ENCODE measurements around the gene CRB3.

Gene CRB3

DNA sequence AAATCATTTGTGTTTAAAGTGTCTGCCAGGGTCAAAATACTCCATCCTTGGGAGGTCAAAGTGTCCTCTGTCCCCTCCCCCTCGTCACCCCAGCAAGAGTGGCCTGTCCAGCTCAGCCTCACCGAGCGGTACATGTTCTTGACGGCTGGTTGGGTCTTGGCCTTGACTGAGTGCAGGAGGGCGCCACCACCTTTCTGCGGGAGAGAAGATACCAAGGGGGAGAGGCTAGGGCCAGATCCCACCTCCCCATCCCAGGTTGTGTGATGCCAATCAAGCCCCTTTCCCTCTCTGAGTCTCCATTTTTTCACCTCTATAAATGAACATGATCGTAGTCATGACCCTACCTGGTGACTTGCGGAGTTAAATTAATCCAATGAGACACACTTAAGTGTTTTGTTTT is 6.1 kb downstream of the CRB3 start:
- DNase-seq: no peak

DNA sequence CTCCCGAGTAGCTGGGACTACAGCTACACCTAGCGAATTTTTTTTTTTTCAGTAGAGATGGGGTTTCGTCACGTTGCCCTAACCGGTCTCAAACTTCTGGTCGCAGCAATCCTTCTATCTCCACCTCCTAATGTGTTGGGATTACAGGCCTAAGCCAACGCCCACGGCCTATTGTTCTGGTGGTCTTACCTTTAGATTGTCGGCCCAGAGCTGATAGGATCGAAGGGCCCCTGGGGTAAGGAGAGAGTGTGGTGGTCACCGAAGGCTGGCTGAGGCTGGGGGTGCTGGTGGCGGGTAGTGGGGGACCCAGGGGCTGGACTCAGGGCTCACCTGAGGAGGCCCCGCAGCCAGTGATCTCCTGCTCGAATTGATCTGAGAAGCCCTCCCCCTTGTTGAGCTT is 7.0 kb downstream of the CRB3 start:
- DNase-seq: no peak

DNA sequence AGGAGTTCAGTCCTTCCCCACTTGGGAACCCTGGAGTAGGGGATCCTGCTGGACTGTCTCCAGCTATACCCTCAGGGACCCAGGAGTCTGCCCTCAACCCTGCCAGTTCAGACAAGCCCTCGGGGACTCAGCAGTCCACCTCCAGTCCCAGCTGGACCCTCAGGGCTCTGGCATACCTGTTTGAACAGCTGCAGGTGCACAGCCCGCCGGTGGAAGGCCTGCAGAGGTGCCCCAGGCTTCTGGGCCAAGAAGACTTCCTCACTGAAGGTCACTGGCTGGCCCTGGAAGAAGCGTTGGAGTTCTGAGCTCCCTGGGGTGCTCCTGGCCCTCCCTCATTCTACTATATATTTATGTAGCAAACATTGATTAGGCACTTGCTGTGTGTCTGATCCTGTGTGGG is 8.6 kb downstream of the CRB3 start:
- DNase-seq: no peak

DNA sequence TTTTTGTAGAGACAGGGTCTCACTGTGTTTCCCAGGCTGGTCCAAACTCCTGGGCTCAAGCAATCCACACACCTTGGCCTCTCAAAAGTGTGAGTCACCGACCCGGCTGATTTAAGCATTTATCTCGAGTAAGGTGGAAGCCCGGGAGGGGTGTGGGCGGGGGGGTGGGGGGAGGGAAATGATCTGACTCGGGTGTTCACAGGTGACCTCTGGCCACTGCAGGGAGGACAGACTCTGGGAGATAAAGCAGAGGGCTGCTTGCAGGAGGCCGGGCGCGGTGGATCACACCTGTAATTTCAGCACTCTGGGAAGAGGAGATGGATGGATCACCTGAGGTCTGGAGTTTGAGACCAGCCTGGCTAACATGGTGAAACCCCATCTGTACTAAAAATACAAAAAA is 9.6 kb downstream of the CRB3 start:
- DNase-seq: no peak

DNA sequence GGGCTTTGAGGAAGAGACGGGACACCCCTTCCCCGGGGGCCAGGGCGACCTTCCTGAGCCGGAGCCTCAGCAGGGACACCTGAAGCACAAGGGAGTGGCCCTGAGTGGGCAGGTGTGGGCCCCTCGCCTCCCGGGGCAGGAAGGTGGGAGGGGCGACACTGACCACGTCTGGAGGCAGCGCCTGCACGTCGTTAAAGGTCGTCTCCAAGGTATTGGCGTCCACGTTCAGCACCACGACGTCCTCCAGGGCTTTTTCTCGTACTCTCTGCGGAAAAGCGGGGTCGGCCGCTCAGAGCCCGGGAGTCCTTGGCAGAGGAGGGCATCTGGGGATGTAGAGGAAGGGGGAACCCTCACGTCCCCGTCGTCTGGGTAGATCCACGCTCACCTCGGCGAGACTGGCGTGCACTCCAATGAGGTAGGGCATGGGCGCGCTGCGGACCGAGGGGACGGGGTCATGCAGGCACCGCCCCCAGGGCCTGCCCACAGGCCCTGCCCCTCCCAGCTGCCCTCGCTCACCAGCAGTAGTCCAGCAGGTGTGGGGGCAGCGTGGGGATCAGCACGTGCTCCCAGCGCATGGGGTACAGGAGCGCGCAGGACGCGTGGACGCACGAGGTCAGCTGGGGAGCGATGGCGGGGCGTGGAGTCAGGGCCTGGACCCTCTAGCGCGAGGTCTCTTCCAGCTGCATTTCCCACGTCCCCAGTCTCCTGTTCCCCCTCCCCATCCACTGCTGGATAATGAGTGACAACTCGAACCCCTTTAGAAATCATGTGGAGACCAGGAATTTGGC is 11.4 kb downstream of the CRB3 start:
- no peak for DNase-seq

DNA sequence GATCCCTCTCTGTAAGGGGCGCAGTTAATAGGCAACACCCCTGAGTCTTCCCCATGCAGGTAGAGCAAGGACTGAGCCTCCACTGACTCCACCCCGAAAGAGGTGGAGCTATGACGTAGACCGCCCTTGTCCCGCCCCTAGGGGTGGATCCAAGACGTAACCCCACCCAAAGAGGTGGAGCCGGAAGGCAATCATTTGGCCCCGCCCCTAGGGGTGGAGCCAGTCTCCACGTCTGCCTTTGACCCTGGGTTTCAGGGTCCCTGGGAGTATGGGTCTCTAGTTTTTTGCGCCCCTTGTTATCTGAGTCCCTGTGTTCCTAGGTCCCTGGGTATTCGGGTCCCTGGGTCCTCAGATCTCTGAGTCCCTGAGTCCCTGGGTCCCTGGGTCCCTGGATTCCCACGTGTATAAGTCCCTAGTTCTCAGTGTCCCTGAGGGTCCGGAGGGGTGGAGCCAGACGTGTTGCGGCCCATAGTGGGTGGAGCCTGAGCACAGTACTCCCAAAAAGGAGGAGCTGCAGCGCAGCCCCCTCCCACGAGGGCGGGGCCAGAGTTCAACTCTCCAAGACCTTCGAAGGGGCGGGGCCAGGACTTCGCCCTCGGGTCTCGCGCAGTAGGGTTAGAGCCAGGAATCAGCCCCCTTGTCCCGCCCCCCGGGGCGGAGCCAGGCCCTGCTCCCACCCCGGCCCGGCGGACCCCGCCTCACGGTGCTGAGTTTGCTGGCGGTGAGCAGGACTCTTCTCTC is 12.3 kb downstream of the CRB3 start:
- DNase-seq: peak; percentile 43

DNA sequence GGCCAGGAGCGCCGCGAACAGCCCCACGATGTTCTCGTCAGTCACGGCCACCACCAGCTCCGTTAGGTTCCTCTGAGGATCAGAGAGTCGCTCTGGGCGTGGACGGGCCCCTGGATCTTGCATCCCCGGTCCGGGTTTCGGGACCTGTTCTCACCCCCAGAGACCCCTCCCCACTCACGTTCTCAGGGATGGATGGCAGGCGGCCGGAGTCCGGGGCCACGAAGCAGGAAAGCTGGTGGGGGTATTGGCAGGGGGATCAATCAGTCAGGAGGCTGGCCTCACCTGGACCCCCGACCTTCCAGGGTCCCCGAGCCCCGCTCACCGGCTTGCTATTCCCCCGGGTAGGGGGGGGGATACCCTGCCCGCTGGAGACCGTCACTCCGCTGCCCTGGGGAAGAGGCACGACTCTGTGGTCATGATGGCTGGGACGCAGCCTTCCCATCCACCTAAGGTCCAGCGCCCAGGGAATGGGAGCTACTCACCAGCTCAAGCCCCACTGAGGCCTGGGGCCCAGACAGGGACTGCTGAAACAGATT is 12.9 kb downstream of the CRB3 start:
- no peak for DNase-seq

DNA sequence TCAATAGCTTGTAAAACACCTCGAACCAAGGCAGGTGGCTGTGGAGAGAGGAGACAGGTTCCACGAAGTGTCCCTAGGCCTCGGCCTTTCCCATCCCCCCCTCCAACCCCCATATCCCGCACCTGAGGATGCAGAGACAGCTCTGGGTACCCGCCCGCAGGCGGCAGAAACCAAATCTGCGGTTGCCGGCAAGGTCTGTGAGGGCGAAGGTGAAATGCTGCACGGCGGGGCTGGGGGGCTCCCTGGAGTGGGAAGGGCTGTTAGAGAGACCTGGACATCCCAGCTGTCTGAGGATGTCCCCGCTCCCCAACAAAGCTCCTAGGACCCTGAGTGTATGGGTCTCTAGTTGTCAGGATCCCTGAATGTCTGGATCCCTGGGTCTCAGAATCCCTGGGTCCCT is 14.7 kb downstream of the CRB3 start:
- no peak for DNase-seq

DNA sequence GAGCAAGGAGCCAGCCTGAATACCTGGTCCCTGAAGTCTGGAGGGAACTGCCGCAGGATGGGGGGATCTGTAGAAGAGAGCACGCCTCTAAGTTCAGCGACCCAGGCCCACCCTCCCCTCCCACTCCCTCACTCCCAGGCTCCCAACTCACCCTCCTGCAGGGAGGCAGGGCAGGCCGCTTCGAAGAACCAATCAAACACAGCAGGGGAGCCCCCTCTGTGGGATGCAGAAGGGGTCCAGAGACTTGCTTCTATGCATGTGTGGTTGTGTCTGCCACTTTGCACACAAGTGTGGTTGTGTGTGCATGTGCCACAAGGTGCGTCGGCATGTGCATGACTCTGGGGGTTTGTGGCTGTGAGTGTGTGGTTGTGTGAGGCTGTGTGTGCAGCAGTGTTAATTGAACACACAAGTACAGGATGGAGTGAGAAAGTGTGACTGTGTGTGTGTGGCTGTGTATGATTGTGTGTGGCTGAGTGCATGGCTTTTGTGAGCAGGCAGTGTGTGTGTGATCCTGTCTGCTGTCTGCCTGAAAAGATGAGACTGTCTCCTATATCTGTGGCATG is 15.8 kb downstream of the CRB3 start:
- DNase-seq: no peak

DNA sequence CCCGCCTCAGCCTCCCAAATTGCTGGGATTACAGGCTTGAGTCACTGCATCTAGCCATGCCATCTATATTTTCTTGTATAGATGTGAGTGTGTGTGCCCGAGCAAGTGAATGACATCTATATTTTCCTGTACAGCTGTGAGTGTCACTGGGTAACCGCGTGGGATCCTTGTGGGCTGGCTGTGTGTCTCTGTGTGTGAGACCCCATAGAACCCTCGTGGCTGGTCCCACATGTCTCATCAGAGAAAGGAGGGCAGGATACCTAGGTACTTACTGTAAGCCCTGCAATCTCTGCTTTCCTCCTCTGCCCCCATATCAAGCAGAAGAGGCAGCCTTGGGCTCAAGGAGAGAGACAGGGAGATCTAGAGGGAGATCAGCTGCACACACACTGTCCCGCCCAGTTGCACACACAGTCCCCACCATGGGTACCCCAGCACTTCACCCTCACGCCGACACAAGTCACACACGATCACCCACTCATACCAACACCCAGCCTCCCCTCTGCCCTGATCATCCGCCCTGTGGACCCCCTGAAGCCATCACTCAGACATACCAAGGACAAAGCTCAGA is 16.9 kb downstream of the CRB3 start:
- peak; percentile 34 for DNase-seq

DNA sequence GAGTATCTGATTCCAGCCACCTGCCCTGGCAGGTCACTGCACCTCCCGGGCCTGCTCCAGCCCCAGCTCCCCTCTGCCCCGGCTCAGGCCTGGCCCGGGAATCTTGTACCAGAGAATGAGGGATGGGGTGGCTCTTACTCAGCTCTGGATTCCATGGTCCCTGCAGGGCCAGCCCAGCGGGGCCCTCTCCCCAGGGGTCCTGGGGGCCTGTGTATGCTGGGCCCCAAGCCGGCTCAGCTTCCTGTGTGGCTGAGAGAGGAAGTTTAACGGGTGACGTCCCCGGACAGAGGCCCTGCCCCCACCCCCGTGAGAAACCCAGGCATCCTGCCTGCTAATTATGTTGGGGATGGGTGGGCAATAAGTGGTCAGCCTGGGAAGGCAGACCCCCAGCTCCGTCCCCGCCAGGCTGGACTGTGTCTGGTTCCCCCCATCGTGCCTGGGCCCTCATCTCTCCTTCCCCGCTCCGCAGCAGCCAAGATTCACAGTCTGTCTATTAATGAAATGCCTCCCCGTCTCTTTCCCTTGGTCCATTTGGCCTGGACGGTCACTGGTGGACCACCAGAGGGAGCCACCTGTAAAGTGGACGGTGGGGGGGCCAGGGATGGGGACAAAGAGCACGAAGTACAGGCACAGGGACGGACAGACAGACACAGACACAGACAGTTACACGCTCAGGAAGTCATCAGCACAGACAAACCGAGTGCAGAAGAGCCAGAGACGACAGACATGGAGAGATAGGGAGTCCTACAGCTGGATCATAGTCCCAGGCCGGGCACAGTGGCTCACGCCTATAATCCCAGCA is 17.7 kb downstream of the CRB3 start, which contains the start of gene DENND1C:
Gene DENND1C (minus strand): TSS at position 247 of the 802 bp plus-strand sequence. CDS start 92 bp downstream, at position 155.
- peak; percentile 52 for DNase-seq

DNA sequence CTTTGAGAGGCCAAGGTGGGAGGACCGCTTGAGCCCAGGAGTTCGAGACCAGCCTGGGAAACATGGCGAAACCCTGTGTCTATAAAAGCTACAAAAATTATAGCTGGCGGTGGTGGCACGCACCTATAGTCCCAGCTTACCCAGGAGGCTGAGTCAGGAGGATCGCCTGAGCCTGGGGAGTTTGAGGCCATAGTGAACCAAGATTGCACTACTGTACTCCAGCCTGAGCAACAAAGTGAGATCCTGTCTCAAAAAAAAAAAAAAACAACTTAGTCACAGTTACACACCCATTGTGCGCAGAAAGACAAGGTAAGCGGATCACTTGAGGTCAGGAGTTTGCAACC is 18.2 kb downstream of the CRB3 start:
- DNase-seq: no peak

DNA sequence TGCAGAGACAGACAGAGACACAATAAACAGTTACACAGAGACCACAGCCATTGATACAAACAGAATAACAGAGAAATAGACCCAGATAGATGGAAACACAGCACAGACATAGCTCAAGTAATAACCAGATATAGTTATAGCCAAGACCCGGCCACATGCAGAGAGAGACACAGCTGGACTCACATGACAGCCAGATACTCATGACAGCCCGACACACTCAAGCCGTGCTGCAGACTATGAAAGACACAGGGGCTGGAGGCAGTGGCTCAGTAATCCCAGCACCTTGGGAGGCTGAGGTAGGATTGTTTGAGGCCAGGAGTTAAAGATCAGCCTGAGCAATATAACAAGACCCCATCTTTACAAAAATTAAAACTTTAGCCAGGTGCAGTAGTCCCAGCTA is 19.2 kb downstream of the CRB3 start:
- no peak for DNase-seq

DNA sequence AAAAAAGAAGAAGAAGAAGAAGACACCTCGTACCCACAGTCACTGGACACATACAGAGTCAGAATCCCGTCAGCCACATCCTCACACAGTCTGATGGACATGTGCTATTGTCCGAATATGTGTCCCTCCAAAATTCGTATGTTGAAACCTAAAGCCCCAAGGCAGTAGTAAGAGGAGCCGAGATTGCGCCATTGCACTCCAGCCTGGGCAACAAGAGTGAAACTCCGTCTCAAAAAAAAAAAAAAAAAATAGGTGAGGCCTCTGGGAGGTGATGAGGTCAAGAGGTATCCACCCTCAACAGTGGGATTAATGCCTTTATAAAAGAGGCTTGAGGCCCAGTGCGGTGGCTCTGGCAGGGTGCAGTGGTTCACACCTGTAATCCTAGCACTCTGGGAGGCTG is 20.2 kb downstream of the CRB3 start:
- DNase-seq: no peak

DNA sequence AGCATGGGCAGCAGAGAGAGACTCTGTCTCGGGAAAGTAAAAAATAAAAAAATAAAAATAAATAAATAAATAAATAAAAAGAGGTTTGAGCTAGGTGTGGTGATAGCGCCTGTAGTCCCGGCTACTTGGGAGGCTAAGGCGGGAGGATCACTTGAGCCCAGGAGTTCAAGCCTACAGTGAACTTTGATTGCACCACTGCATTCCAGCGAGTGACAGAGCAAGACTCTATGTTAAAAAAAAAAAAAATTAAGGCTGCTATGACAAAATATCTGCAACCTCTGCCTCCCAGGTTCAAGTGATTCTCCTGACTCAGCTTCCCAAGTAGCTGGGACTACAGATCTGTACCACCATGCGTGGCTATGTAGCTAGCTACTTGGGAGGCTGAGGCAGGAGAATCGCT is 20.8 kb downstream of the CRB3 start:
- no peak for DNase-seq

DNA sequence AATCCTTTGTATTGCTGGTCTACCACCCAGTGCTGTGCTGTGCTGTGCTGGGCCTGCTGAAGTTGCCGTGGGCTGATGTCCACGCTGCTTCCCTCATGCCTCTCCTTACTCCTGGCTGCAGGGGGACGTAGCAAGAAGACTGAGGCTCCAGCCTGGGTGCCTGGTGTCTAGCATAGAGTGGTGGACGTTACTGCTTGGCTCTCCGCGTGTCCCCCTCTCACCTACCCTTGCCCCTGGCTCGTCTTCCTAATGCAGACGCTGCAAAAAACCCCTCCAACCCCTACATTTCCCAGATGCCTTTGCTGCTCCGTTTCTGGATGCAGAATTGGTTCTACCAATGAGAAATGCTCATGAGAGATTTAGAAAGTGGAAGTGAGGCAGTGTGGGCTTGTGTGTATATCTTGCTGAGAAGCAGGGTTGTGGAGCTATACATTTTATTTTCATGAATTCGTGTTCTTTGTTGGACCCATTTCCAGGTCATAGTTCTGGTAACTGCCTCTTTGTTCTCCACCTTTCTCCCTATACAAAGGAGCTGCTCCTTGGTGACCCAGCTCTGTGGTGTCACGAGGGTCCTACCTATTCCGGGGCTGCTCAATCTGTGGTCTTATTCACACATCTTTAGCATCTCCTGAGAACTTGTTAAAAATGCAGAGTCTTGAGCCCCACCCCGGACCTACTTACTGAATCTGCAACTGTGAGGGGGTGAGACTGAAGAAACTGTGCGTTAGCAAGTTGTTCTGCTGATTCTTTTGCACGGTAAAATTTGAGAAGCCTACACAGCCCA is 25.4 kb downstream of the CRB3 start:
- DNase-seq: no peak

DNA sequence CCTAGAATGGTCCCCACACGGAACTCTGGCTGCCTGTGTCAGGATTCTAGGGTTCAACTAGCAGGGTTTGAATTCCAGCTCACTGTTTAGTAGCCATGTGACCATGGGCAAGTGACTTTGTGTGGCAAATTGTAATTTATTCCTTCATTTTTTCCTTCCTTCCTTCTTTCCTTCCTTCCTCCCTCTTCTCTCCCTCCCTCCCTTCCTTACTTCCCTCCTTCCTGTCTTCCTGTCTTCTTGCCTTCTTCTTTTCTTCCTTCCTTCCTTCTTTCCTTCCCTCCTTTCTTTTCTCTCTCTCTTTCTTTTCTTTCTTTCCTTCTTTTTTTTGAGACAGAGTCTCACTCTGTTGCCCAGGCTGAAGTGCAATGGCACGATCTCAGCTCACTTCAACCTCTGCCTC is 26.1 kb downstream of the CRB3 start:
- no peak for DNase-seq

DNA sequence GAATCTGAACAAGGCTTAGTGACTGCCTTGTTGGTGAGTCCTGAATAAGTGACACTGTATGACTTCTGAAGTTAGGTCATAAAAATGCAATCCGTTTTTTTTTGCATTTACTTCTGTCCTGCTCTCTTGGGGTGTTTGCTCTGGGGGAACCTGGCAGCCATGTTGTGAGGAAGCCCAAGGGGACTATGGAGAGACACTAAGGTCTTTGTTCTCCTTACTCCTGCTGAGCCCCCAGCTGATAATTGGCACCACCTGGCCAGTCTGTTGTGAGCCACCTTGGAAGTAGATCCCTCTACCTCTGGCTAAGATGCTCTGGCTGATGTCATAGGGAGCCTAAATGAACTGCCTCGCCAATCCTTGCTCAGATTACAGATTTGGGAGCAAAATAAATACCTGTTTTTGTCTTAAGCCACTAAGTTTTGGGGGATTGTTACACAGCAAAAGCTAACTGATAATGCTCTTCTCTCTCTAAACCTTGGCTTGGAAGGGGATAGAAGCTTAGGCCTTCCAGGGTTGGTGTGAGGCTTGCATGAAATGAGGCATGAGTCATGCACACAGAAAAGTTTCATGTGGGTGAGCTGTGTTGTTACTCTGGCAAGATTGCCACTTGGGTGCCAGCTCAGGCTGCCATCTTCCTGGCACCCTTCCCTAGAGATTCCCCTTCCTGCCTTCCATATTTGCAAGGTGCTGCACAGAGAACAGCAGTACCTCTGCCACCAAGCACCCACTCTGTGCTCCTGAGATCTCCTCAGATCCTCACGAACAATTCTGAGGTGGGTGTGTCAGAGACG is 27.9 kb downstream of the CRB3 start:
- DNase-seq: no peak

DNA sequence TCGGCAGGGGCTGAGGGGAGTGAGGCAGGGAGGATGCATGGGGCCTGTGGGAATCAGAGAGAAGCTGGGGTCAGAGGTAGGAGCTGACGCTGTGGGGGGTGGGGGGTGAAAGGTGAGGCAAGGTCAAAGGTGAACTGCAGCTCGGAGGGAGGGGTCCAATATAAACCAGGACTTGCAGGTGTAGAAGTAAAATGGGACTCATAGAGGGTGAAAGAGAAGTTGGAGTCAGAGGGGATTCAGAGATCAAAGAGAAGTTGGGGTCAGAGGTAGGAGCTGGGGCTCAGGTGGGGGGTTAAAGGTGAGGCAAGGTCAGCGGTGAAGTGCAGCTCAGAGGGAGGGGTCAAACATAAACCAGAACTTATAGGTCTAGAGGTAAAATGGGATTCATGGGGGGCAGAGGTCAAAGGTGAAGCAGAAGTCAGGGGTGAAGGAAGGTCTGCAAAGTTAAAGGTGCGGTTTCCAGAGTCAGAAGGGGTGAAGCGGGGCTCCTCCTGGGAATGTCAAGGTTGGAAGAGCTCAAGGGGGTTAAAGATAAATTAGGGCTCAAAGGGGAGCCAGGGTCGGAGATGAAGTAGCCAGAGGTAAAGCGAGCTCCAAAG is 30.5 kb downstream of the CRB3 start:
- no peak for DNase-seq

DNA sequence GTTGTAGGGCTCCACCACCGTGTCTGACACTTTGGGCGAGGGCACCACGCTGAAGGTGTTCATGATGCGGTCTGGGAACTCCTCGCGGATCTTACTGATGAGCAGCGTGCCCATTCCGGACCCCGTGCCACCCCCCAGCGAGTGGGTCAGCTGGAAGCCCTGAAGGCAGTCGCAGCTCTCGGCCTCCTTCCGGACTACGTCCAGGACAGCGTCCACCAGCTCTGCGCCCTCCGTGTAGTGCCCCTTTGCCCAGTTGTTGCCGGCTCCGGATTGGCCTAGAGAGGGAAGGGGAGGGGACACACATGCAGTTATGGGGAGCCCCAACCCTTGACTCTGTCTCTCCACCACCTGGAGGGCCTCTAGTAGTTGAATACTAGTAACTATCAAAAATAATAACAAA is 31.9 kb downstream of the CRB3 start:
- DNase-seq: no peak
